H1 (cell line): ENCODE data around the gene ALDH4A1.

ENCODE experiments used
- CEBPB ChIP-seq: IDR thresholded peaks from 2 replicates; pipeline ENCODE4 v1.6.1; 2012; ENCODE audit warnings: low read depth, low read length
- CTCF ChIP-seq, 3 experiments: IDR thresholded peaks; 1 replicate in 2 of 3; 2 replicates in 1 of 3; pipeline versions ENCODE4 v1.5.1 to v1.6.1; 2011; ENCODE audit warnings: low read length in 3 of 3, mild to moderate bottlenecking in 3 of 3, inconsistent platforms in 2 of 3, low read depth in 1 of 3, moderate library complexity in 1 of 3; ENCODE audit not compliant: insufficient read depth in 1 of 3; ENCODE audit errors: control extremely low read depth in 1 of 3
- EZH2 ChIP-seq: fragments of 200-600 bp; sonication (generic); IDR thresholded peaks from 2 replicates; pipeline ENCODE4 v1.7.1; 2012; ENCODE audit warnings: low read depth, mild to moderate bottlenecking, moderate library complexity, low read length, inconsistent platforms; ENCODE audit not compliant: severe bottlenecking
- GABPA ChIP-seq: IDR thresholded peaks from 2 replicates; pipeline ENCODE4 v1.6.1; 2011; ENCODE audit warnings: mild to moderate bottlenecking, low read length, moderate library complexity, borderline replicate concordance; ENCODE audit not compliant: insufficient read depth
- JUND ChIP-seq: IDR thresholded peaks from 2 replicates; pipeline ENCODE4 v1.6.1; 2011; ENCODE audit warnings: mild to moderate bottlenecking, improper control_type of control experiment, low read length
- MAX ChIP-seq: IDR thresholded peaks from 2 replicates; pipeline ENCODE4 v1.6.1; 2012; ENCODE audit warnings: inconsistent platforms
- NRF1 ChIP-seq: IDR thresholded peaks from 2 replicates; pipeline ENCODE4 v1.6.1; 2011; ENCODE audit warnings: mild to moderate bottlenecking, low read depth, low read length, improper control_type of control experiment
- POLR2A ChIP-seq, 2 experiments: IDR thresholded peaks; 1 replicate in 1 of 2; 2 replicates in 1 of 2; pipeline ENCODE4 v1.6.1; 2011; ENCODE audit warnings: low read depth in 2 of 2, low read length in 2 of 2, mild to moderate bottlenecking in 2 of 2; ENCODE audit errors: control extremely low read depth in 1 of 2
- POLR2AphosphoS5 ChIP-seq: IDR thresholded peaks from 2 replicates; pipeline ENCODE4 v1.6.1; 2011; ENCODE audit warnings: low read depth, low read length
- RFX5 ChIP-seq: IDR thresholded peaks from 2 replicates; pipeline ENCODE4 v1.6.1; 2011; ENCODE audit warnings: low read depth, low read length, improper control_type of control experiment, borderline replicate concordance
- SIN3A ChIP-seq, 2 experiments: IDR thresholded peaks in 1 of 2; conservative IDR thresholded peaks in 1 of 2; 2 replicates each; pipeline ENCODE4 v1.6.1; 2011 to 2012; ENCODE audit warnings: low read length in 2 of 2, improper control_type of control experiment in 1 of 2, low read depth in 1 of 2, mild to moderate bottlenecking in 1 of 2
- TAF1 ChIP-seq: IDR thresholded peaks from 2 replicates; pipeline ENCODE4 v1.6.1; 2011; ENCODE audit warnings: mild to moderate bottlenecking, low read depth, low read length
- ZNF274 ChIP-seq: IDR thresholded peaks from 2 replicates; pipeline ENCODE4 v1.7.0; 2012; ENCODE audit warnings: low read length, borderline replicate concordance; ENCODE audit errors: extremely low read depth

GRCh38 chr1:18854331-18855025, 47.9 kb downstream of the ALDH4A1 start:
- no peak for TF ChIP-seq RFX5
- TF ChIP-seq POLR2A (IDR thresholded peaks at IDR 0.05; ENCODE audit: control extremely low read depth in 1 of 2, low read depth in 2 of 2, low read length in 2 of 2): no peak
- TF ChIP-seq MAX: no peak
- TF ChIP-seq CTCF (IDR thresholded peaks at IDR 0.05; ENCODE audit: control extremely low read depth in 1 of 3, insufficient read depth in 1 of 3, low read depth in 1 of 3, low read length in 3 of 3): no peak
- no peak for TF ChIP-seq CEBPB
- TF ChIP-seq GABPA: no peak
- TF ChIP-seq EZH2: no peak
- TF ChIP-seq ZNF274: no peak
- TF ChIP-seq POLR2AphosphoS5: no peak
- no peak for TF ChIP-seq NRF1
- no peak for TF ChIP-seq SIN3A (conservative IDR thresholded peaks at IDR 0.05 in 1 of 2, IDR thresholded peaks at IDR 0.05 in 1 of 2; ENCODE audit: low read depth in 1 of 2, low read length in 2 of 2)
- no peak for TF ChIP-seq TAF1
- no peak for TF ChIP-seq JUND
